HG02798 (cell line): Measurements from ENCODE around the gene BACE2.

Experiments used
- ATAC-seq: cut with Tn5 transposase; IDR thresholded peaks from one replicate; pipeline ENCODE4 v1.9.1; 2021; ENCODE audit warnings: mild to moderate bottlenecking; ENCODE audit not compliant: unreplicated experiment, poor library complexity

Gene BACE2

GRCh38 chr21:41208376-41208763 is 40.4 kb downstream of the BACE2 start:
- ATAC-seq, result no peak

- no peak for ATAC-seq
These were observed 41.2 kb downstream of the BACE2 start for GRCh38 chr21:41209016-41209619.

DNA sequence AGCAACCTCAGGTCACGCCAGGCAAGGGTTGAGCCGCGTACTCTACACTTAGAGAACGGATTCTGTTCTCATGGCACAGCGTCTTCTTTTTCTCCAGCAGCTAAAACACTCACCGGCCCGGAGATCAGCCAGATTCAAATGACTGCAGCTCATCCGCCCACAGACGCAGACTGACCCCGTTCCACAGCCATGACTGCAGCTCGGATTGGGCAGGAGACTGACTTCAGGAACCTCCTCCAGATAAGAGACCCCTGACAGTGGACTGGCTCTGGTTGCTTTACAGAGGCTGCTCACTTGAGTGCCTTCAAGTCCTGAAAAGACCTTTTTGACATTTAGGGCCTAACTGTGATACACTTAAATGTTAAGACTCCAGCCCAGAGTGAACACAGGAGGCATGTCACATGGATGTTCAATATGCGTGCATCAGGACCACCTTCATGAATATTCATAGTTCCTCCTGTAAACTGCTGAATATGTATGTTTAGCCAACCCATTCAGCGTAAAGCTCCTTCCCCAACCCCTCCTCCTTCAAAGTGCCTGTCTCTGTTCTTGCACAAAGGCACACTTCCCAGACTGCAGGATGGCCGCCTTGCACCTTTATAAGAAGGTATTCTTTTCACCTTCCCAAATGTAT is 42.6 kb downstream of the BACE2 start:
- ATAC-seq, result no peak

DNA sequence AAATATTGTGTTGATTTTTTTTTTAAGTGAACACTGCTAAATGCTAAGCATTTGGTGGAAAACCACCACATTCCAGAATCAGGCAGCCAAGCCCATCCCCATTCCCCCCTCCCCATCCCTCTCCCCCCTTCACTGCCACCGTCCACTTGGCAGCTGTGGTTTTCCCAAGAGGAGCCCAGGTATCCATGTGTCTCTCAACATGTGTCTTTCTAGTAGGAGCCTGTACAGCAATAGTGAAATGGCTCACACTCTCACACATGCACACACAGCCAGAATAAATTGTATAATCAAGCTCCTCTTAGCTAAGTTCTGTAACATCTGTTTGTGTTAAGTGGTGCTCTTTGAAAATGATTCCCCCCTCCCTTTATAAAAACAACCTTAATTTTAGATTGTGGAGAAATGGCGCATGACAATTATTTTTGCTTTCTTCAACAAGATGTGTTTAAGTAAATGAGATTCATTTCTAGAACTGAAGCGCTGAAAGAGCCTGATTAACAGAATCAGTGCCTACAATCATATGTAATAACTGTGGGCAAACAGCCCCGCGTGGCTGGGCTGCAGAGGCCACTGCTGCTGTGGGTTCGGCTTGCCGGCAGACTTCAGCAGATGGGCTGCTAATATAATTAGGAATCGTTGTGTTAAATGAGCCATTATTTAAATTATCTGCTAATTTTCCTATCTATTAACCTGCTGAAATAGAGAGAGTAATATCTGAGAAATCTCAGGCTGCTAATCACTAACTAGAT is 43.3 kb downstream of the BACE2 start:
- no peak for ATAC-seq

DNA sequence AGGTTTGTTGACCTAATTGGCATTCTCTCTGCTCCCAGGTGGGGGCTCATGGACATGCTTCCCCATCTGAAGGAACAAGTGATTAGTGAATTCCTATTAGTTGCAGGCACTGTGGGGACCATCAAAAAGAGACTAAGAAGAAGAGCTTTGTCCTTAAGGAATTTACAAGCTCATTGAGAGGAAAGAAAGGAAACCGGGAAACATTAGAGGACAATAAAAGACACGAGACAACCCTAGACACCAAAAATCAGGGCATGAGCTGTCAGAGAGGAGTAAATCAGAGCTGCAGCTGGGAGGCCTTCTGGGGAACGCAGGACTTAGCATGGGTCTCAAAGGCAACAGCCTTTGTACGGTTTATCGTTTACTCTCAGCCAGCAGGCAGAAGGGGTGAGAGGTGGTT is 45.1 kb downstream of the BACE2 start:
- no peak for ATAC-seq

DNA sequence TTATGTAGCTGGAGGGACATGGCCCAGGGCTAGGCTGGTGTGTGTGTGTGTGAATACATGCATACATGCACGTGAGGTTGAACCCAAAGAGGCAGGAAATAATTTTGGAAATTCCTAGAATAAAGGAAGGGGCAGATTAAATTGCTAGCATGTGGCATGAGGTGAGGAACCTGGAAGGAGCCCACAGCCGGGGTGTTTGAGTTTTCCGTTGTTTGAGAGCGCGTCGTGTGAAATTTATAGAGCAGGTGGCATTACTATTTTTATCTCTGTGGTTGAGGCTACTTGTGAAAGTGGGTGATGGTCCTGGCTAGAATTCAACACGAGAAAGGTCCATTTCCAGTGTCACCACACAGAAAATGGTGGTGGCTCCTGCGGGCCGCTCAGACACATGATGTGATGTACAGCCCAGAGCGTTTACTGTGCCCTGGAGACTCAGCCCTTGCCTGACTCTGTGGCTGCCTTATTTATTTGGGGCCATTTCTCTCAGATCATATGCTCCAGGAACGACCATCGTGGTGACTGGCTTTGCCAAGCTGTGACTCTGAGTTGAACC is 48.0 kb downstream of the BACE2 start:
- no peak for ATAC-seq

DNA sequence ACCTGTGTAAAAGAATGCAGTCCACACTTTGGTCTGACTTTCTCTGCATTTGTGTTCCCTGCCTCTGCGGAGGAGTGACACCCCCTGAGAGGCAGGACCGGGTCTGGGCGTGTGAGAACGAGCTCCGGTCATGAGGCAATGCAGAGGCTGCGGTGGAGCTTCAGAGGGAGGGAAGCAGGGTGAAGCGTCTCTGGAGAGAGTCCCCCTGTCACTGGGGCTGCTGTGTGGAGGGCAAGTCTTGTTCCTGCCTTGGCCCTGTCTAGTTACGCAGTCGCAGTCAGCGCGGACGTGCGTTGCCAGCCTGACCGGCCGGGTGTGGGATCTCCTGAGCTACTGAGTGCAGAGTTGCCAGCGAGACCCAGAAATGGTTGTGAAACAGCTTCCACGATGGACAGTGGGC is 48.5 kb downstream of the BACE2 start:
- no peak for ATAC-seq

DNA sequence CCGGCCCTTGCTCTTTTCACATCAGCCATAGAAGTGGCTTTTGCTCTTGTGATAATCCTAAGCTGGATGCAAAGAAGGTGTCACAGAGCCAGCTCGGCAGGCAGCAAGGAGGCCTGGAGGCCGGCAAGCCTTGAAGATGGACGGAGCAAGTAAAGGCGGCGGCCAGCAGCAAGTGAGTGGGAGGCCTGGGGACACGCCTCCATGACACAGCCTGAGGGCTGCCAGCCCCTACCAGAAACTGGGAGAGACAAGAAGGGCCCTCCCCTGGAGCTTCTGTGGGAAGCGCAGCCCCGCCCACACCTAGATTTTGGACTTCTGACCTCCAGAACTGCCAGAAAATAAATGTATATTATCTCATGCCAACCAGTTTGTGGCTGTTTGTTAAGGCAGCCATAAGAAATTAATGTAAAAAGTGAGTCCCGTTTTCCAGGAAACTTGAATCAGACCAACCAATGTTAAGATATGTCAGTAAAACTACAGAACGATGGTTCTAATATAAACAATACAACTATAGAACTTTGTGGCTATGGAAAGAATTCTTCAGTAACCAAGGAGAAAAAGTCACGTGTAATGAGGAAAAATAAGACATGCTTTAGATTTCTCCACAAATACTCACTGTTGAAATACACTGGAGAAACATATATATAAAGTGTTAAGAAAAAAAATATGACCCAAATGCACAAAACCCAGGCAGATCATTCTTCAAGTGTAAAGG is 49.9 kb downstream of the BACE2 start:
- ATAC-seq, result no peak

- ATAC-seq, result no peak
These were observed 51.7 kb downstream of the BACE2 start for GRCh38 chr21:41219498-41220207.

GRCh38 chr21:41220208-41220733 is 52.3 kb downstream of the BACE2 start:
- ATAC-seq, result no peak

GRCh38 chr21:41222247-41223068 is 54.5 kb downstream of the BACE2 start:
- no peak for ATAC-seq

GRCh38 chr21:41226853-41227252 is 58.9 kb downstream of the BACE2 start:
- no peak for ATAC-seq

- no peak for ATAC-seq
These were observed 59.5 kb downstream of the BACE2 start for GRCh38 chr21:41227357-41228005.

DNA sequence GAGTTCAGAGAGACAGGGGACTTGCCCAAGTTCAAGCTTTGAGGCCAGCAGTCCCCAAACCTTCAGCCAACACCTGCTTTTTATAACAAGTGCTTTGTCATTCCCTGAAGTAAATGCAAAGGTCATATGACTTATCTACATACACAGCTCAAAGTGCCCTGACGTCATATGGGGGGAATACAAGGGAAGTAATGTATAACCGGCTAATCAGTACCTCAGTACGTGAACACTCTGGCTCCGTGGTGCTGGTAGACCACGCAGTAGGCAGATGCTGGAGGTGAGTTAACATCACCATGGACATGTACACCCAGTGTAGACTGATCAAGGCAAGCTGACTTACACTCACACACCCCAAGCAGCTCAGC is 60.0 kb downstream of the BACE2 start:
- no peak for ATAC-seq

DNA sequence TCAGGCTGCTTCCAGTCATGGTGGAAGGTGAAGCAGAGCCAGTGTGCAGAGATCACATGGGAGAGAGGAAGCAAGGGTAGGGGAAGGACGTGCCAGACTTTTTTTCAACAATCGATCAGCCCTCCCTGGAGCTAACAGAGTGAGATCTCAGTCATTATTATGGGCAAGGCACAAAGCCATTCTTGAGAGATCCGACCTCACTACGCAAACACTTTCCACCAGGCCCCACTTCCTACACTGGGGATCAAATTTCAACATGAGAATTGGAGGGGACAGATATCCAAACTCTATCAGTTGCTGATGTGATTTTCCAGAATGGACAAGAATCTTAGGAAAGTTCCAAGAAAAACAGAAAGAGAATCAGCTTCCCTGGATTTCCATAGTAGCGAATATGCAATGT is 60.5 kb downstream of the BACE2 start:
- ATAC-seq, result no peak

- ATAC-seq, result no peak
These were observed 61.0 kb downstream of the BACE2 start for GRCh38 chr21:41228958-41229357.

DNA sequence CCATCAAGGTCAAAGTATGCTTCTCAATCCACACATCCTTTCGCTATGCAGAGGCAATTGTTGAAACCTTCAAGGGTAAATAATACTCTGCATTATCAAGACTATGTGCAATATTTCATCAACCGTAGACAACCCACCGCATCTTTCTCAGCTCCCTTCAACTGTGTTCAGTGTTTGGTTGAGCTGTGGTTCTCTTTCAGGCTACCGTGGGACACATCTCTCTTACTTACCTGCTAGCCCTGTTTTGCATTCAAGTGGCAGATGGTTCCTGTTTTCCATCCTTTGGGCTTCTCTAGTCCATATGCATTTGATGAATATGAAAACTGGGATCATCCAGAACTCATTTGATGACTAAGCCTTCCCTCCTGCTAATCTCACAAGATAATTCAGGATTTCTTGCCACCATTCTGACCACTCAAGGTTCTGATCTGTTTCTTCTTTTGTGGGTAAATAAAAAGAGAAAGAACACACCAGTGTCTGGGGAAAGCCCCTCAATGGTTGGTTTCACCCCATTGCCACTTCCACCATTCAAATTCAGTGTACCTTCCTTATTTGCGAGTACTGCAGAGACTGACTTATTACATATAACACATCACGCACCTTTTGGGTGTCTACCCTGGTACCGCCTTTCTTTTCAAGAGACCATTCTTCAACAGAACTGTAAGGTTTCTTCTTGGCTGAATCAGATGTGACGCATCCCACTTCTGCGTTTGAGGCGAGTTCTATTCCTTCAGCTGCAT is 61.7 kb downstream of the BACE2 start:
- peak; percentile 40 for ATAC-seq

DNA sequence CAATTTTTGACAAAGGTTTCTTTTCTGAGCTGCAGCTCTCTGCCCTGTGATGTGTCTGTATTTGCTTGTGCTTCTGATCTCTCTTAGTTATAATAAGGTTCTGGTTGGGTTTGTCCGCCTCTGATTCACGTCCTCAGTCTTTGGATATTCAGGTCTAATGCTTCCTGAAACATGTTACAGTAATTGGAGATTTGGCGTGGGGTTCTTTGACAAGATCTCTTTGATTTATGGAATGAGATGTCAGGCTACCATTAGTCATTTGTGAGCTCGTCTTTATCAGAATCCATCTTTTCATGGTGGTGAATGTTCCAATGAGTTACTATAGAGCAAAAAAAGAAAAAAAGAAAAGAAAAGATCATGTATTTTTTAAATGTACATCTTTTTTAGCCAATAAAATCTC is 62.5 kb downstream of the BACE2 start:
- no peak for ATAC-seq
